SJSA1 (cell line): ENCODE measurements around the gene SLC18A3. TPM values are rescaled to one million over a fixed set of nuclear protein-coding genes. Genes with fewer than 3 reads are reported as not detected.

Source experiments
- DNase-seq, 2 experiments: peaks; one replicate each; pipeline ENCODE4 v3.0.0-alpha.2; 2015 to 2020; ENCODE audit warnings: low spot score in 2 of 2, low read depth in 1 of 2
- H3K27ac ChIP-seq: fragments of 250-450 bp; sonication (Bioruptor Pico); 2 replicates; pipeline ENCODE4 v1.5.1; 2020; ENCODE audit warnings: mild to moderate bottlenecking, moderate library complexity
- H3K27me3 ChIP-seq: fragments of 250-450 bp; sonication (Bioruptor Pico); replicated peaks from 2 replicates; pipeline ENCODE4 v1.5.1; 2020; ENCODE audit warnings: mild to moderate bottlenecking, moderate library complexity
- H3K36me3 ChIP-seq: fragments of 250-450 bp; sonication (Bioruptor Pico); 2 replicates; pipeline ENCODE4 v1.5.1; 2020; ENCODE audit warnings: mild to moderate bottlenecking
- H3K4me1 ChIP-seq: fragments of 250-450 bp; sonication (Bioruptor Pico); replicated peaks from 2 replicates; pipeline ENCODE4 v1.6.1; 2021; ENCODE audit warnings: mild to moderate bottlenecking
- H3K4me3 ChIP-seq: fragments of 250-450 bp; sonication (Bioruptor Pico); 2 replicates; pipeline ENCODE4 v1.5.1; 2020; ENCODE audit warnings: mild to moderate bottlenecking
- H3K9me3 ChIP-seq: fragments of 250-450 bp; sonication (Bioruptor Pico); replicated peaks from 2 replicates; pipeline ENCODE4 v1.5.1; 2020; ENCODE audit warnings: mild to moderate bottlenecking
- total RNA-seq: library from RNA; depleted of rRNA; stranded (reverse); fragments of >200 nt; shearing (Covaris generic); gene quantifications from 2 replicates; pipeline ENCODE4 v1.2.3, GENCODE V29; 2014

The SLC18A3 gene
- total RNA-seq, 1 experiment from 2014 or later: not detected

DNA sequence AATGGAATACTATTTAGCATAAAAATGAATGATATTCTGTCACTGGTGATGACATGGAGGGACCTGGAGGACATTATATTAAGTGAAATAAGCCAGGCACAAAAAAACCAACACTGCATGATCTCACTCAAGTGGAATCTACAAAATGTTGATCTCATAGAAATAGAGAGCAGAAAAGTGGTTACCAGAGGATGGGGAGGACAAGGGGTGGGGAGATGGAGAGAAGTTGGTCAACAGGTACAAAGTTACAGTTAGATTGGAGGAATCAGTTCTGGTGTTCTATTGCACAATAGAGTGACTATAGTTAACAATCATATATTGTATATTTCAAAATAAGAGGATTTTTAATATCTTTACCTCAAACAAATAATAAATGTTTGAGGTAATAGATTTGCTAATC, 24.7 kb upstream of the SLC18A3 start:
- peaks cover 3% of the 10 kb centered on the region for H3K27me3 ChIP-seq
- DNase-seq: no peak

DNA sequence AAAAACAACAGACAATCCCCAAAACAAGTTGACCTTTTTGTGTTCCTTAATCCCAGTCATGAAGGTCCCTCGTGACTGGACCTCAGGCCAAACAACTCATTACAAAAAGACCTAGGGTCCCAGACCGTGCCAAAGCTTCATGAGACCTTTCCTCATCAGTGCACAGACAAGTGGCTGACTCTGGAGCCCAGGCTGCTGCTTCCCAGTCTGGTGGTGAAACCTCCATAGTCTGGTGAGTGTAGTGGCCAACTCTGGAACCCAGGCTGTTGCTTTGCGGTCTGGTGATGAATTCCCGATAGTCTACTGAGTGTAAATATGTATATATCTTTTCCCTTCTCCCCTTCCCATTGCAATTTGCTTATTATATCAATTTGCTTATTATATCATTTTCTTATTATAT, 22.1 kb upstream of the SLC18A3 start:
- H3K4me3 ChIP-seq: no peak overlapping the region

More for the DNA sequence above, 24.7 kb upstream of the SLC18A3 start:
- no peak overlapping the region for H3K4me3 ChIP-seq
- H3K27ac ChIP-seq: no peak overlapping the region
- no peaks in the 10 kb centered on the region for H3K36me3 ChIP-seq
- no peaks in the 10 kb centered on the region for H3K9me3 ChIP-seq
- no peaks in the 10 kb centered on the region for H3K4me1 ChIP-seq

DNA sequence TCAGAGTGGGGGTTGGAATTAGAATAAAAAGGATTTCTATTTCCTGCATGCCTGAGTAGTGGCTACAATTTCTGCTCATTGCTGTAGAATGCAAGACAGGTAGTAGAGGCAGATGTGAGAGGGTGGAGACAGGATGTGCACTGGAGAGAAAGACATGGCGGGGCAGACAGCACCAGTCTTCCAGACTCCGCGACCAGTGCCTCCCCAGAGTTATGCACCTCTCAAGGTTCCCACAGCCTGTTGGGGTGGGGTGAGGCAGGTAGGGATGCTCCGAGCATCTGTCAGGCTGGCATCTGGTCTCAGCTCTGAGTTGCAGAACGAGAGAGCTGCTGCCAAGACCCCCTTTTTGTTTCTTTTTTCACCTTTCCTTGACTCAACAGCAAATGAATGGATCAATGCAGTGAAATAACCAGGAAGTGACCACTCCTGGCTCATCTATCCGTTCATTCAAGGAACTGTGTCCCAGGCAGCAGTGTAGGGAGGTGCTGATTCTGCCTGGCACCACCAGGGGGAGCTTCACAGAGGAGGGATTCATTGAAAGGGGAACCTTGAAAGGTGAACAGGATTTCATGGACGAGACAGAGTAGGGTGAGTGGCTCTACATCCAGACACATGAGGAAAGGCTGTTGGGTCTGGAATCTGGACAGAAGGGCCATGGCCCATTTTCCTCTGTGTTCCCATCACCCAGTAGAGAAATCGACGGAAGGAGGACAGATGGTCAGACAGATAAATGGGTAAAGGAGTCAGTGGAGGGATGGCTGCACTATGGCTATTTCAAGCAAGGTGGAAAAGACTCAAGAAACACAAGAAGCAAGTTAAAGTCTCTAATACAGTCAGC, 17.2 kb upstream of the SLC18A3 start:
- Histone ChIP-seq H3K9me3 (no peaks in the 10 kb centered on the region), H3K27ac (no peak overlapping the region), H3K27me3 (no peaks in the 10 kb centered on the region; the same call in 1 of the 2 replicates), H3K4me1 (no peaks in the 10 kb centered on the region), H3K36me3 (no peaks in the 10 kb centered on the region), H3K4me3 (no peak overlapping the region)
- DNase-seq: peak; percentile 49 to 67

More for the DNA sequence above, 22.1 kb upstream of the SLC18A3 start:
- Histone ChIP-seq H3K9me3 (no peaks in the 10 kb centered on the region), H3K36me3 (no peaks in the 10 kb centered on the region), H3K4me1 (no peaks in the 10 kb centered on the region), H3K27me3 (peaks cover 3% of the 10 kb centered on the region; the same call in 1 of the 2 replicates), H3K27ac (no peak overlapping the region)
- DNase-seq: no peak

DNA sequence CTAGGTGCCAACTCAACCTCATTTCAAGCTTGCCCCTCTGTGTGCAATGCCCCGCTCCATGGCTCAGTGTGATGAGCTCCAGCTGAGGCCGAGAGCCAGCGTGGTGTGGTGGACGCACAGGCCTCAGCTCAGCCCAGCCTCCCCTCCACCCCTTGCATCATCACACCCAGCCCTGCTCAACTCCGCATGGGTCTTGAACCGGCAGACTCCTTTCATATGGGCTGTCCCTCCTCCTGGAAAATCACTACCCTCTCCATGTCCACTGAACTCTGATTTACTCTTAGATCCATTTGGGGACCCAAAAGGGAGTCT, 16.6 kb upstream of the SLC18A3 start:
- no peak overlapping the region for H3K4me3 ChIP-seq
- H3K4me1 ChIP-seq: no peaks in the 10 kb centered on the region
- no peaks in the 10 kb centered on the region for H3K9me3 ChIP-seq
- DNase-seq: no peak
- no peak overlapping the region for H3K27ac ChIP-seq
- H3K36me3 ChIP-seq: no peaks in the 10 kb centered on the region
- no peaks in the 10 kb centered on the region; the same call in 1 of the 2 replicates for H3K27me3 ChIP-seq

DNA sequence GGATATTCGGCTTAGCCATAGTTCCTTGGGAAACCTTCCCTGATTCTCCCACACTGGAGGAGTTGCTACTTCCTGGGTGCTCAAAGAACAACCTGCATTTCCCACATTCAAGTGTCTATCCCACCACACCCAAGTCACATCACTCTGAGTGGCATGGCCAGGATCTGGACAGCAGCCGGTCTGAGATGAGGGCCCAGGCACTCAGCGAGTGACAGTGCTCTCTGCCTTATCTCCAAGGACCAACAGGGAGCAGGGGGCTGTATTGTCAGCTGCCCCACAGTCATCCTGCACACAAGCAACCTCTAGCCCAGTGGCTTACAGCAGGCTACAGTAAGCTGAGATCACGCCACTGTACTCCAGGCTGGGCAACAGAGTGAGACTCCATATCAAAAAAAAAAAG, 16.1 kb upstream of the SLC18A3 start:
- H3K27me3 ChIP-seq: no peaks in the 10 kb centered on the region

GRCh38 chr10:49594594-49594993, 15.5 kb upstream of the SLC18A3 start:
- H3K4me1 ChIP-seq: no peaks in the 10 kb centered on the region
- no peaks in the 10 kb centered on the region for H3K9me3 ChIP-seq
- H3K36me3 ChIP-seq: no peaks in the 10 kb centered on the region
- no peak overlapping the region for H3K4me3 ChIP-seq
- H3K27me3 ChIP-seq: no peaks in the 10 kb centered on the region
- peak in 1 of 2 experiments; percentile 43 for DNase-seq
- H3K27ac ChIP-seq: no peak overlapping the region

More for the DNA sequence above, 16.1 kb upstream of the SLC18A3 start:
- Histone ChIP-seq H3K27ac (no peak overlapping the region), H3K4me3 (no peak overlapping the region), H3K9me3 (no peaks in the 10 kb centered on the region), H3K4me1 (no peaks in the 10 kb centered on the region), H3K36me3 (no peaks in the 10 kb centered on the region)
- no peak for DNase-seq

- no peak for DNase-seq
- no peaks in the 10 kb centered on the region for H3K4me1 ChIP-seq
- H3K36me3 ChIP-seq: no peaks in the 10 kb centered on the region
- no peaks in the 10 kb centered on the region for H3K27me3 ChIP-seq
- no peaks in the 10 kb centered on the region for H3K9me3 ChIP-seq
- no peak overlapping the region for H3K4me3 ChIP-seq
- no peak overlapping the region for H3K27ac ChIP-seq
These were observed 15.0 kb upstream of the SLC18A3 start for GRCh38 chr10:49595003-49595712.

- Histone ChIP-seq H3K27me3 (no peaks in the 10 kb centered on the region), H3K4me3 (no peak overlapping the region), H3K36me3 (no peaks in the 10 kb centered on the region), H3K9me3 (no peaks in the 10 kb centered on the region), H3K4me1 (no peaks in the 10 kb centered on the region), H3K27ac (no peak overlapping the region)
- DNase-seq: no peak
These were observed 14.2 kb upstream of the SLC18A3 start for GRCh38 chr10:49595713-49596492.

GRCh38 chr10:49596493-49596809, 13.7 kb upstream of the SLC18A3 start:
- H3K4me1 ChIP-seq: no peaks in the 10 kb centered on the region
- no peaks in the 10 kb centered on the region for H3K36me3 ChIP-seq
- H3K9me3 ChIP-seq: no peaks in the 10 kb centered on the region
- H3K4me3 ChIP-seq: no peak overlapping the region
- no peaks in the 10 kb centered on the region for H3K27me3 ChIP-seq
- H3K27ac ChIP-seq: no peak overlapping the region
- no peak for DNase-seq

- H3K36me3 ChIP-seq: no peaks in the 10 kb centered on the region
- no peaks in the 10 kb centered on the region for H3K4me1 ChIP-seq
- H3K27ac ChIP-seq: no peak overlapping the region
- no peaks in the 10 kb centered on the region for H3K9me3 ChIP-seq
- no peaks in the 10 kb centered on the region for H3K27me3 ChIP-seq
- no peak overlapping the region for H3K4me3 ChIP-seq
- DNase-seq: no peak
These were observed 13.3 kb upstream of the SLC18A3 start for GRCh38 chr10:49596836-49597235.

DNA sequence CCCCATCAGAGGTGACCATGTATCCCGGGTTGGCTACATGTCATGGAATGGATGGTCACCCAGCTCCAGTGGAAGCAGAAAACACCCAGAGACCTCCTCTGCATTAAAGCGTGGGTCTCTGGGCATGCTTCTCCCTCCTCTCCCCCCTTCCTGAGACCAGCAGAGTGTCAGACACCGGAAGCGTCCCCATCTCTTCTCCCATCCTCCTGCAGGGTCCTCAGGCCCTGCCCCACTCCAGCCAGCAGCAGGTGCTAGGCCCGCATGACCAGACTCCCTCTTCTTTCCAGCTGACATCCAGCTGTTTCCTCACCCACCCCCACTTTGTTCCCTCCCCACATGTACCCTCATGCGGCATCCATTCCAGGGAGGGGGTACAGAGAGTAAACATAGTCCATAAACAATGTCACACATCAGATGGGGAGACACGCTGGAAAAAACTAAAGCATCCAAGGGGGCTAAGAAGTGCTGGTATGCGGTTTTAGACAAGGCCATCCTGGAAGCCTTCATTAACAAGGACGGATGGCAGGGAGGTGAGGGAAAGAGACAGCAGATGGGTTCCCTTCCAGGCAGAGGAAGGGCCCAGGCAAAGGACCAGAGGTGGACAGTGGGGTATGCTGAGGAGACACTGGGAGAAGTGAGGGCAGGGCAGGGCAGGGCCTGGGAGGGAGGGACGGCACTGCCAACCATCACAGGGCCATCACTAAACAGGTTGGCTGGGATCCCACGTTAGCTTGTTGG, 12.5 kb upstream of the SLC18A3 start:
- H3K36me3 ChIP-seq: no peaks in the 10 kb centered on the region
- H3K27ac ChIP-seq: no peak overlapping the region
- H3K4me1 ChIP-seq: no peaks in the 10 kb centered on the region
- no peaks in the 10 kb centered on the region for H3K27me3 ChIP-seq
- DNase-seq: no peak
- H3K9me3 ChIP-seq: no peaks in the 10 kb centered on the region
- no peak overlapping the region for H3K4me3 ChIP-seq

DNA sequence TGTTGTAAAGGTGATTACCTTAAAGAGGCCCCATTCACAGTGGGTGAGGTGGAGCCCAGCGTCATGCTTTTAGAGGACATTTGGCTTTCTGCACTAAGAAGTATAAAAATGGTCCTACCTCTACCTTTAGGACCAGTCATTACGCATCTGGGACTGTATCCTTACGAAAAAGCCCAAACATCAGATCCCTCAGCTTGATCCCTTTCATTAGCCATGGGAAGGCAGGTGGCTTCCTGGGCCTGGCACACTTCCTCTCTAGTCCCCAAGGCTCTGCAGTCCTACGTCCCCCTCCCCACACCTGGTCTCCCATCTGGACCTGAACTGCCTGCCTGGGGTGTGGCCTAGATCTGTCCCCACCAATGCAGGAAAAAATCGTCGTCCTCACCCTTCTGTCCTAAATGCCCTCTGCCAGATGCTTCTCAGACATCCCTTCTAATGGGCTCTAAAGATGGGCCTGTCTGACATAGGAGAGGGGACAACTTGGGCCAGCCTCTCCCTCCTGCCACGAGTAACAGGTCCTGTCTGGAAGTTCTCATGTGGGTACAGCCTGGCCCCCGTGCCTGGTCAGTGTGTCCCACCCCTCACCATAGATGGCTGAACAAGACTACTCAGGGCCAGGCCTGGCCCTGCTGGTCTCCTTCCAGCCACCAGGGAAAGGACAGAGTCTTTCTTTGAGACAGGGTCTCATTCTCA, 11.8 kb upstream of the SLC18A3 start:
- Histone ChIP-seq H3K27me3 (no peaks in the 10 kb centered on the region), H3K27ac (no peak overlapping the region), H3K4me1 (no peaks in the 10 kb centered on the region), H3K4me3 (no peak overlapping the region), H3K36me3 (no peaks in the 10 kb centered on the region), H3K9me3 (no peaks in the 10 kb centered on the region)
- no peak for DNase-seq

DNA sequence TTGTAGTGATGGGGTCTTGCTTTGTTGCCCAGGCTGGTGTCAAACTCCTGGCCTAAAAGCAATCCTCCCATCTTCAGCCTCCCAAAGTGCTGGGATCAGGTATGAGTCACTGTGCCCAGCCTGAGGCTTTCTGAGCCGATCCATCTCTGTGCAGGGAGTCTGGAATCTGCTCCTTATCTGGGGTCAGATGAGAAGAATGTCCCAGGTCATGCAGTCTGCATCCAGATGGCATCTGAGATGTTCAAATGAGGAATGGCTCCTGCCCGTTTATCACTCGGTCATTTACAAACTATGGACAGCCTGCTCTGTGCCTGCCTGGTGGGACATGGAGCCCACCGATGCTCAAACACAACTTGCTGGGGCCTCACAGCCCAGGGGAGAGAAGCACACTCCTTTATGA, 11.1 kb upstream of the SLC18A3 start:
- H3K36me3 ChIP-seq: no peaks in the 10 kb centered on the region
- H3K27ac ChIP-seq: no peak overlapping the region
- no peak for DNase-seq
- no peak overlapping the region for H3K4me3 ChIP-seq
- H3K27me3 ChIP-seq: no peaks in the 10 kb centered on the region; the same call in 1 of the 2 replicates
- no peaks in the 10 kb centered on the region for H3K9me3 ChIP-seq
- H3K4me1 ChIP-seq: no peaks in the 10 kb centered on the region
